Left forelimb (tissue), 1 donor: ENCODE data around the gene RTN4R.

Experiments
- DNase-seq: peaks from one replicate; pipeline ENCODE4 v3.0.0-alpha.2; 2018; ENCODE audit warnings: low spot score

Gene RTN4R

DNA sequence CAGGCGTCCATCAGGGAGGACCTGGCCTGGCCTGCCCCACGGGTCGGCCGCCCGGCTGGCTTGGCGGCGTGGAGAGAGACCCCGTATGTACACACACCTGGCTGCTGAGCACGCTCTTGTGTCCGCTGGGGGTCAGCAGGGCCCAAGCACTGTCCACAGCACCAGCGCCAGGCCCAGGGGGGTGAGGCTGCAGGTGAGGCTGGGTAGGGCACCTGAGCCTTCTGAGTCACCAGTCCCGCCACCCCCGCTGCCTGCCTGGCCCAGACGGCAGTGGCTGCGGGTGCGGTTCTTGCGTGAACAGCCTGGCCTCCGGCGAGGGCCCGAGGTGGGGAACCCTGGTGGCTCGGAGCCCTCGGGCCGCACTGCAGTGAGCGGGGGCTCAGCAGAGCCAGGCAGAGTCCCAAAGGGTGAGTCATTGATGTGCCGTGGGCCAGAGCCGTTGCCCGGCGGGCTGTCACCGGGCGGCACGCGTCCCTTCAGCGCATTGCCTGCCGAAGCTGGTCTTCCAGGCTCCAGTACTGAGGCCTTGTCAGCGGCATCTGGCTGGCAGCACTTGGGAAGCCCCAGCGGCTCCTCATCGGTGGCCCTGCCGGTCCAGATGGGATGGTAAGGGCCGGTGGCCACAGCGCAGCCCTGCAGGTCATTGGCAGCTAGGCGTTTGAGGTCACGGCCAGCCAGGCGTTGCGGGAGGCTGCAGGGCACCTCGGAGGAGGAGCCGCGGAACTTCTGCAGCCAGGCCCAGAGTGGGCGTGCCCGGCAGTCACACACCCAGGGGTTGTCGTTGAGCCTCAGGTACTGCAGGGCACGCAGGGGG is 26.3 kb downstream of the RTN4R start:
- DNase-seq, result no peak

DNA sequence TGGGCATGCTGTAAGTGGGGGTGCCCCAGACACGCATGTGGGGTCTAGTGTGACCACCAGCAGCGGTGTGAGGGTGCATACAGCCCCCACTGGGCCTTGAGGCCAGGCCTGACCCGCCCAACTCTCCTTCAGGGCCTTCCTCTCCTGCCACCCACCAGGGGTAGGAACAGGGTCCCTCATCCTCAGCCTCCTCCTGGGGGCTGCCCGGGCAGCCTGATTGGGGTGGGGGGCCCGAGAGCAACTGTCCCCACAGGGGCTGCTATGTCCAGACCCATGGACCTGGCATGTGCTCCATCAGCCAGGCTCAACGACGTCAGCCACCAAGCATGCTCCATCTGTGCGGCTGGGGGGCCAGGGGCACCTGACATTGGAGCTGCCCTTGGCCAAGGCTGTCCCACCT is 27.2 kb downstream of the RTN4R start:
- no peak for DNase-seq

DNA sequence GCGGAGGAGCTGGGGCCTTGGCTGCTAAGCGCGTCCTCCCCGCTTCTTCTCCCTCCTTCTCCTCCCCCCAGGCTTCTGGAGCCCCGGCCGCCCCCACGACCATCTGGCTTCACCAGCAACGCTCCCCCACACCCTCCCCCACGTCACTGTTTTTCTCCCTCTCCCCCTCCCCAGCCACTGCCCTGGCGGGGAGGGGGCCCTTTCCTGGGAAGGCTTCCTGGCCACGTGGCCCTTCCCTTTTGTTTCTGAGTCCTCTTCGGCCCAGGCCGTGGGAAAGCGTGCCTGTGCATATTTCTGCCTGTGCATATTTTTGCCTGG is 27.7 kb downstream of the RTN4R start:
- peak; percentile 84 for DNase-seq

DNA sequence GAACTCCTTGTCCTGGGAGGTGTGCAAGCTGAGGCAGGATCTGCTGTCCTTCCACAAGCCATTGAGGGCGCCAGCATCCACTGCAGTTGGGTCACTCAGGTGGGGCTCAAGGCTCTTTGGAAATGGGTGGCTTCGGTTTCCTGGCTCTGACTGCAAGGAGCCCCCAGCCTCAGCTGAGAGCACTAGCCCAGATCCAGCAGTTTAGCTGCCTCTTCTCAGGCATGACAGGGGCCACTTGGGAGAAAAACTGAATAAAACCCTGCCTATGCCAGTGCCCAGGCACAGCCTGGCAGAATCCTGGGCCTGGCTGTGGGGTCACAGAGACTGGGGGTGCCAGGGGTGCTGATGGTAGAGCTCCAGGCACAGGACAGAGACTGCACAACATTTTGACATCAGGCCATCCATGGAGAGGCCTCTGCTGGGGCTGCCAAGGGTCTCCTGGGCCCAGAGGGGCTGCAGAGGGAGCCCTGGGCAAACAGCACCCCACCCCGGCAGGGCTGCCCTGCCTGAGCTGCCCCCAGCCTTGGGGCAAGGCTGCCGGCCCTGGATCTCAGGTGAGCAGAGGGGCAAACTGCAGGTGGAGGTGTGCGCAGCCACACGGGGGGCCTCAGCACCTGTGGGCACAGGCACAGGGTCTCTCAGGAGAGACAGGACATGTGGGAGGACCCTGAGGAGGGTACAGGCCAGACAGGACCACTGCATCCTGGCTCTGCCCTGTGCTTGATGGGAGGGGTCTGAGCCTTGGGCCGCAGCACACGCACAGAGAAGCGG is 28.3 kb downstream of the RTN4R start:
- no peak for DNase-seq

DNA sequence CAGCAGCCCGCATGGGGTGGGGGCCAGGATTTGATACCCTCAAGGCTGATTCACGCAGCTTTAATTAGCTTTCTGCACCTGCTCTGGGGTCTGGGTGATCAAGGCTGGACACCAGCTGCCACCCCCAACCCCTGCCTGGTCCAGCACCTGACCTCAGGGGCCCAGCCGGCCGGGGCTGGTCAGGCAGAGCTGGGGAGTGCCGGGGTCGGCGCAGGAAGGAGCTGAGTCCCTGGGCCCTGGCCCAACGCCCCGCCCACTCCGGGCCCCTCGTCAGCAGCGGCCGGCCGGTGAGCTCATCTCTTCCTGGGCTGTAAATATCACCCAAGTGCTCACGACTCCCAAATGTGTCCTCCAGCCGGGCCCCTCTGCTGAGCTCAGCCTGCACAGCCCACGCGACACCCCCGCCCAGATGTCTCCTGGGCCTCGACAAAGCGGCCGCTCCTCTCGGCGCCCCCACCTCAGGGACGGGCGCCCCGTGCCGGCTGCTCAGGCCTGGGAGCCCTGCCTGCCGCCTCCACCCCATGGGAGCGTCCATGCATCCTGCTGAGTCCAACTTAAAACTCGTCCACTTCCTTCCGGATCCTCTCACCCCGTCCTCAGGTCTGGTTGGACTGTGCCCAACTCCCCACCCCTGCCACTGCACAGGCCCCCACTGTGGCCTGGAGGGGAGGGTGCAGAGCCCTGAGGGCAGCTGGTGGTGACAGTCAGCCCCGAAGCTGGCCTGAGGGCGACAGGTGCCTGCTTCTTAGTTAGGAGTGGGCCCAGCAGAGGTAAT is 29.0 kb downstream of the RTN4R start:
- peak; percentile 87 for DNase-seq

DNA sequence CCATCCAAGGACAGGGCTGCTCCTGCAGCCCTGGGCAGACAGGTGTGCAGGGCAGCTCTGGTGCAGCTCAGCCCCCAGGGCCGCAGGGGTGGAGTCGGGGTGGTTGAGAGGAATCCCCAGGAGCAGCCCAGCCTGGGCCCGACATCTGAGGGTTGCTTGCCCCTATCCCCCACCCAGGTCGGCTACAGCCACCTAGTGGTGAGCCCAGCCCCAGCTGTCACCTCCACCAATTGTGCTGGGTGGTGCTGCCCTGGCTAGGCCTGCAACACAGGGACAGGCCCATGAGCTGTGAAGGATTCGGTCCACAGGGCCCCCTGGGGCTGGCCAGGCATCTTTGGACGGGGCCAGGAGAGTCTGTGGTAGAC is 29.6 kb downstream of the RTN4R start:
- no peak for DNase-seq

DNA sequence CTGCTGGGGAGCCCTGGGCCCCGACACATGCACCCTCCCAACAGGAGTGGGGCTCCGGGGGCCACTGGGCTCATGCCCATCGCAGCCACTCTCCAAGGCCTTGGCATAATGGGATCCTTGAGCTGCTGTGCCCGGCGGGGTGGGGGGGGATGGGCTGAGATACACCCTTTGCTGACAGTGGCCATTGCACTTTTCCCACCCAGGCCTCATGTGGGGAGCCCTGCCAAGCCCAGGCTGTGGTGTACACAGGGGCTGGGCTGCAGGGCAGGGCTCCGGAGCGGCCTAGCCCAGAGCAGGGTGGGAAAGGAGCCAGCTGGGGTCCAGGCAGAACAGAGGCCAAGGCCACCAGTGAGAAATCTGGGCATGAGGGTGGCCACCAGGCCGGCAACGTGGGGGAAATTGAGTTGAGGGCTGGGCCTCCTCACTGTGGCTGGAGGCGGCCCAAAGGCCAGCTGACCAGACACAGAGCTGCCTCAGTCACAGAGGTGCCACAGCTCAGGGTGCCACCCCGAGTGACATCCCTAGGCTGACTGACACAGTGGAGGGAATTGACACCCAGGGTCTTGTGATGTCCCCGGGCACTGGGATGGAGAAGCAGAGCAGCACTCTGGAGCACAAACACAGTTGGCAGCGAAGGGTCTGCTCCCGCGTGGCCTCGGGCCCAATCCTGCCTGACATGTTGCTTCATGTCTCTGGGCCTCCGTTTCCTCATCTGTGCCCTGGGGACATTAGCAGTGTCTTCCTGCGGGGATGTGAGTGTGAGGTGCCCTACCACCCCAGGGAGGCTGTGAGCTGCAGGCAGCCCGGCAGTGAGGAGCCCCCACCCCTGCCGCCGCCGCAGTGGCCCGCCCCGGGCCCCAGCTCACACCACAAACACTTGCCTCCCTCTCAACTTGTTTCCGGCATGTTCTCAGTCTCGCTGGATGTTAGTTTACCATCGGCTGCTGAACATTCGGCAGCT is 30.4 kb downstream of the RTN4R start:
- DNase-seq, result no peak

DNA sequence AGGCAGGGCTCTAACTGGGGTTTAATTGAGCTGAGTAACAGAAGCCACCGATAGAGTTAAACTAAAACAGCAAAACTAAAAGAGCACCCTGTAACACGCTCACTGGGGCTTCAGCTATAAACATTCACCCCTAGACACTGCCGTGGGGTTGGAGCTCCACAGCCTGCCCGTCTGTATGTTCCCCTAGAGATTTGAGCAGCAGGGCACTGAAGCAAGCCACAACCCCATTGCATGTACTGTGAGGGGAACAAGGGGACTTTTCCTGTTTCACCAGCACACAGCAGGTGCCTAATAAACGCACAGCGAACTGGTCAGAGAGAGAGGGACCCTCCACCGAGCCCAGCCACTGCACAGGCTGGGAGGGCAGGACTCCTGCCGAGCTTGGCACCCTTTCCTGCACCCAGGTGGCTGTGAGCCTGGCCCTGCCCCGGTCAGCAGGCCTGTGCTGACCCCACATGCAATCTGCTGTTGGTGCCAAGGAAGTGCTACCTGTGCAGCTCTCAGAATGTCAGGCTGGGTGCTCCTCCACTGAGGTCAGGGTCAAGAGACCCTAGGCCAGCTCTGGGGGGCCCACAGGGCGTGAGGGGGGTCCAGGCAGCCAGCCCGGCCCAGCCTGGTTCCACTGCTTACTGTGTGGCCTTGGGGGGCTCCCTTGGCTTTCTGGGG is 31.9 kb downstream of the RTN4R start:
- DNase-seq, result no peak

DNA sequence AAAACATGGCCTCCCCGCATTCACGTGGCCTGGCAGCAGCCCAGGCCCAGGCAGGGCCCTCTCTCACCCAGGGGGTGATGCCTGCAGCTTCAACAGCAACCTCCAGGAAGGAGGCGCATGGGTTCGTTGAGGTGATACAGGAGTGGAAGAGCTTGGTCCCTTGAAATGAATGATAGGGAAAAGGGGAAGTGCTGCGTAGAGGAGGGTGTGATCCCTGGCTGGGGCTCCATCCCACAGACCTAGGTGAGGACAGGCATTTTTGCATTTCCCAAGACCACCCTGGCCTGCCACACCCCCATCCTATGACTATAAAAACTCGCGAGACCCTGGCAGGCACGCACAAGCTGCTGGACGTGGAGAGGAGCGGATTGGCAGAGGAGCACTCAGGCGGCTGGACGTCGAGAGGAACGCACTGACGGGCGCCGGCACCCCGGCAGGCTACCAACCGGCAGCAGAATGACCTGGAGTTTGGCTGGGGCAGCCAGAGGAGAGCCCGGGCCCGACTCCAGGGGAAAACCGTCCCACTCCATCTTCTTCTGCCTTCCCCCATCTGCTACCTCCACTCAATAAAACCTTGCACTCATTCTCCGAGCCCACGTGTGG is 32.6 kb downstream of the RTN4R start:
- no peak for DNase-seq

DNA sequence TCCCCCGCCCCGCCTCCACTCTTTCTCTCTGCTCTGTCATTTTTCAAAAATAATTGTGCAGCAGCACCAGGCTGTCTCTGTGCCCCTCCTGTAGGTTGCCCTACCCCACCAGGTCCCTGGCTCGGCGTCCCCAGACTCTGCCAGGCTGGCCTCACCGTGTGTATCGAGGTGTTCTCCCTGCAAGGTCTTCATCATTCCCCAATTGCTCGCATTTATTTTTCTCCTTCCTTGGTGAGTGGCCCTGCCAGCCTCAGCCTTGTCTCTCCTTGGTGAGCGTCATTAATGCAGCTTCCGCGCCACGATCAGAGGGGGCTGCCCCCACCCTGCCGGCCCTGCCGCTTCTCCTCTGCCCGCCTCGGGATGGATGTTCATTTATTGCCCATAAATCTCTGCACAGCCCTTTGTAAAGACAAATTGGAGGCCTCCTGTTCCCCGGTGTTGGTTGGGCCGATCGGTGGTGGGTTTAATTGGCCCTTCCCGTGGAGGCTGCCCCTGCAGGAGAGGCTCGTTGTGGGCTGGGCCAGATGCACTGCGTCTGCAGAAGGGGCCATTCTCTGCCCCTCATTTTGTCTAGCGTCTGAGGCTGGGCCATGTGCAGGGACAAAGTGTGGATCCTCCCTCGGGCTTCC is 33.2 kb downstream of the RTN4R start:
- DNase-seq, result no peak

DNA sequence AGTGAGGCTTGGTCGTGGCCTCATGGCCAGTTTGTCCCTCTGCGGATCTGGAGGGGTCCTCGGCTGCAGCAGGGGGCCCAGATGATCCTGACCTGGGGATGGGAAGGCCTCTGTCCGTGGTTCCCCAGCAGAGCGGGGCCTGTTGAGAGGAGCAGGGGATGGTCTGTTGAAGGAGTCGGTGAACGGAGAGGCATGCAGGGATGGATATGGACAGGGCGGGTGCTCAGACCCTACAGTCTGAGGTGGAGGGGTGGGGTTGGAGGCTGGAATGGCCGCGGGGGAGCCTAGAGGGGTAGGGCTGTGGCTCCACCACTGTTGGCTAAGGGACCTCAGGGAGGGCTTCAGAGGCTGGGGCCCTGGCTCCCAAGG is 33.8 kb downstream of the RTN4R start:
- DNase-seq, result no peak

DNA sequence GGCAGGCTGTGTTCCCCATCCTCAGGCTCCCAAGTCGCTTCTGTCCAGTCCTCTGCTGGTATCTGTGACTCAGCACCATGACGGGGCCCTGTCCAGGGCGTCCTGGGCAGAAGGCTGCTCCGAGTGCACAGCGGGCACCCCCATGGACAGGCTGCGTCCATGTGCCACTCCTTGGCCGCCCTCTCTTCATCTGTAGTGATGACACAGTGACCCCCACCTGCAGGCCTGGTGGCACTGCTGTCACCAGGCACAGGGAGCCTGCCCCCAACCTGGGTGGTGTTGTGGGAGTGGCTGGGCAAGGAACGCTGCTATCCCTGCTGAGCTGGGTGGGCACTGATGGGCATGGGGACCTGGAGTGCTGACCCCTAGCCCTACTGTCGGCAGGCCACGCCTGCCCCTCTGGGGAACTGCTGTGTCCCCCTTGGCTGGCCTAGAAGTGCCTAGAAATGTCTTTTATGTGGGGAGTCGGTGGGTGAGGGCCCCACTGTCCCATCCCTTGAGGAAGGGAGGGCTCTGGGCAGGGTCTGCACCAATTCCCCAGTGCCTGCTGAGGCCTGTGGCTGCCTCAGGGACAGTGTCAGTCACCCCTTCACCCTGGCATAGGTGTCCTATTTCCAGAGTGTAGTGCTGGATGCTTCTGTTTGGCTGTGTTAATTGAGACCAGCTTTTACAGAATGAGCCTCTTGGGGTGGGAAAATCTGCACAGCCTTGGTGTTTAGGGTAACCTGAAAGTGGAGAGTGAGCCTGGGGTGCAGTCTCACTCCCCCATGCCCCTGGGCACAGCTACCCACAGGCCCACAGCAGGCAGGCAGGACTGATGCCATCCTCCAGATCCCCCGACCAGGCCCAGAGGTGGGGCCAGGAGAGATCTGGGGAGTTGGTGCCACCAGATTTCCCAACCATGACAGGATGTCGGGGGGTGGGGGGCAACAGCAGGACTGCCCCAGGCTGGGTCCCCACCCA is 34.5 kb downstream of the RTN4R start:
- DNase-seq, result no peak

DNA sequence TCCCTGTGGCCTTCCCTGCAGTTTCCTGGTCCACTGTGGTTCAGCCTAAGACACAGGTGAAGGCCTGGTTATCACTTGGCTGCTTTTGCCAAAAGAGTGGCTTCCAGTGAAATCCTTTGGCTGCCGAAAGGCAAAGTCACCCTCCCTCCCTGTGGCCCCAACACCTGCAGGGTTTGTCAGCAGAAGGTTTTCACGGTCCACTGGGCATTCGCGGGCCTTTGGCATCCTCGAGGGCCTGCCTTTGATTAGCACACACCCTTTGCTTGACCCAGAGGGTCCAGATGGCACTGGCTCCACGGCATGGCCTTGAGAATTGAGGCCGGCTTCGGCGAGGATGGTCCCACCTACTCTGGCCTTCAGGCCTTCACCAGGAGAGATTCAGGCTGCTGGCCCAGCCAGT is 35.3 kb downstream of the RTN4R start:
- DNase-seq, result no peak

DNA sequence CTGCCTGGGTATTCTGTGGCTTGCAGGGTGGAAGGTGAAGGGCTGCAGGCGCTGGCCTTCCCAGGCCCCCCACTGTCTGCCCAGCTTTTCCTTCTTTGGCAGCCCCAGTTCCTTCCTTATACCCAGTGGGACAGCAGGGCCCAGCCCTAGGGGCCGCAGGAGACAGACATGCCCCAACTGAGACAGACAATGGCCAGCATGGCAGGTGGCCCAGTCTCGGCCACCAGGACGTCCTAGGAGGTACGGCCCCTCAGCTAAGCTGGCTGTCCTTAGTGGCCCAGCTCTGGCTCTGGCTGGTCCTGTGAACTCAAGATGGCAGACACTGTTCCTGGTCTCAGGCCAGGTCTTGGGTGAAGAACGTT is 35.9 kb downstream of the RTN4R start:
- no peak for DNase-seq

DNA sequence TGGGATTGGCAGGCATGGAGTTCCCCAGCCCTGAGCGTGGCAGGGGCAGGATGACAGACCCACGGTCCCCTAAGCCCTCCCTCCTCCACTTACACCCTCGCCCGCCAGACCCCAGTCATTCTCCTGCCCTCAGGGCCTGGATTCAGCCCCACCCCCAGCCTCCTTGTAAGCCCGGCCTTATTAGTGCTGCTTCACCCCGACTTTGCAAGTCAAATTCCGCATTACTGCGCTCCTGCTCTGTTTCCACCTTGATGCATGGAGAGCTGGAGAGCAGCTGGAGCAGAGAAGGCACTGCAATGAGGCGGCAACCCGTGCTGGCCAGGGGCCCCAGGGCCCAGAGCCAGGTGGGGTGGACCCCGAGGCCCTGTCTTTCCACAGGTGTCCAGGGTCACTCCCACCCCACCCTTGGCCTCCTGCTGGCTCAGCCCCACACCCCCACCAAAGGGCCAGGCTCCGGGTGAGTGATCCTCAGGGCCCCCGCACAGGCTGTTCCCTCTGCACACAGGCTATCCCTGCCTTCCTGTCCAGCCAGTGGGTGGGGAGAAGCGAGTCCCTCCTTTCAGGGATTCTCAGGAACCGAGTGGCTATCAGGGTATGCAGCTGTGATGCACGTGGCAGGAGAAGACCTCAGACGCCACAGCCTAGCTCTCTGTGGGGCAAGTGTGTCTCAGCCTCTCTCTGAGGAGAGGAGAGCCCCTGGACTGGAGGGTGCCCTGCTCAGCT is 36.4 kb downstream of the RTN4R start:
- no peak for DNase-seq

DNA sequence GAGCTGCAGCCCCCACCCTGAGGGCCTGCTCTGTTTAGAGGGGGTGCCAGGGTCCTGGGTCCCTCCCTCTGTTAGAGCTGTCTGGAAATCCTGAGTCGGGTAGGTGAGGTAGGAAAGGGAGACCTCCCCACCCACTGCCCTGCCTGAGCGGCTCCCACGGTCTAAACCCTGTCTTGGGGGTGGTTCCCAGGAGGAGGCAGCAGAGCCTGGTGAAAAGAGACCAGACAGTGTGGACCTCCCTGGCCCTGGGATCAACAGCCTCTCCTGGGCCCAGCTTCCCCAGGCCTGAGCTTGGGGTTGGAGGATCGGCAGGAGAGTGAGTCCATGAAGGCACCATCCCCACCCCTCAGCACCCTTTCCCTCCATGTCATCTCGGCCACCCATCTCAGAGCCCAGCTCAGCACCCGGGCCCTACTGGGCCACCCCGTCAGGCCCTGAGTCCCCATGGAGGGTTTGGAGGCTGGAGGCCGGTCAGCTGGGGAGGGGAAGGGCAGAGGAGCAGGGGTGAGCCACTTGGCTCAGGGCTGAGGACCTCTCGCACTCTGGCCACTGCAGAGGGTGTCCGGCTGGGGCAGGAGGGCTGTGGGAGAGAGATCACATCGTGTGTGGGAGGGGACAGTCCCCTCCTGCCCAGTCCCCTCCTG is 37.2 kb downstream of the RTN4R start:
- DNase-seq, result no peak

DNA sequence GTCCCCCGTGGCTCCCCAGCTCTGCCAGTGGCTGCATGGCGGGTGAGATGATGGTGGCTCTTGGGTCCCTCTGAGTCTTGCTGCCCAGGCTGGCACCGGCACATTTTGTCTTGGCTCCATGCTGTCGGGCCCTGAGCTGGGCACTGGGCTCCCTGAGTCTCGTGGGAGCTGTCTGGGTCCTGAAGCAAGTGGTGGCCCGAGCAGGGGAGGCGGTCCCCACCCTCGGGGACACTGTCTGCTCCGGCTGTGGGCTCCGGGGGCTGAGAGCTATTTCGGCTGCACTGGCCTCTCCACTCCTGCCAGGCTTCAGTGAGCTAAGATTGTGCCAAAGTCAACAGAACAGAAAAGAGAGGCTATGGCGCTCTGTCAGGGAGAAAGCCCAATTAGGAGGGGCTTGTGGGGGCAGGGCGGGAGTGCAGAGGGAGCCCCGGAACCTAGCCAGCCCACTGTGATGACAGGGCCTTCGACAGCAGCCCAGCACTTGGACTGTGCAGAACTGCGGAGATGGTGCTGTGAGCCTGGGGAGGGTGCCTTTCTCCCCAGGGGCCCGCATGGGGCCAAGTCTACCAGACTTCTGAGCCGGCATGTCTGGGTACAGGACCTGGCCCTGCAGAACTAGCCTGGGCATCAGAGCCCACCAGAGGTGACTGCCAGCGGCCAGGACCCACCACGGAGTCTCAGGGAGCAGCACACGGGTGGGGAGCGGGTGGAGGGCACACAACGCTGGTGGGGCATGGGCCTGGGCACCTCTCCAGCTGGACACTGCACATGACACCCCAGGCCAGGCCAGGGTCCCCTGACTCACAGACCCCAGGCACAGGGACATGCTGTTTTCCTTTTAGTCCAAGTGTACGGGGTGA is 38.0 kb downstream of the RTN4R start:
- no peak for DNase-seq
